Esophagus squamous epithelium (tissue), 4 donors: ENCODE measurements around the gene CSF2RB.

Source experiments
- CTCF ChIP-seq, 6 experiments: fragments of 450-650 bp in 4 of 6; fragments of 200-600 bp in 2 of 6; sonication (generic) in 2 of 6; IDR thresholded peaks; one replicate each; pipeline ENCODE4 v1.5.1; 2016 to 2019; ENCODE audit warnings: antibody characterized with exemption in 6 of 6, mild to moderate bottlenecking in 4 of 6, moderate library complexity in 4 of 6
- POLR2A ChIP-seq, 4 donors: fragments of 450-650 bp; IDR thresholded peaks; one replicate each; pipeline ENCODE4 v1.6.1; 2017; ENCODE audit warnings: antibody characterized with exemption in 4 of 4, mild to moderate bottlenecking in 4 of 4, moderate library complexity in 3 of 4

- no peak for TF ChIP-seq CTCF (IDR thresholded peaks at IDR 0.05)
- TF ChIP-seq POLR2A (IDR thresholded peaks at IDR 0.05) = no peak
Measured at GRCh38 chr22:36964106-36964505, 50.7 kb downstream of the CSF2RB start.
